HG03460 (cell line): ENCODE results near the gene CTAGE8.
"Not testable (repeated sequence)": the region's sequence is repeated elsewhere in the genome, so short reads cannot be mapped to it uniquely, and the experiment has no call there.

Source experiments
- ATAC-seq: cut with Tn5 transposase; IDR thresholded peaks from one replicate; pipeline ENCODE4 v1.9.1; 2021; ENCODE audit not compliant: unreplicated experiment

Gene CTAGE8, protein sequence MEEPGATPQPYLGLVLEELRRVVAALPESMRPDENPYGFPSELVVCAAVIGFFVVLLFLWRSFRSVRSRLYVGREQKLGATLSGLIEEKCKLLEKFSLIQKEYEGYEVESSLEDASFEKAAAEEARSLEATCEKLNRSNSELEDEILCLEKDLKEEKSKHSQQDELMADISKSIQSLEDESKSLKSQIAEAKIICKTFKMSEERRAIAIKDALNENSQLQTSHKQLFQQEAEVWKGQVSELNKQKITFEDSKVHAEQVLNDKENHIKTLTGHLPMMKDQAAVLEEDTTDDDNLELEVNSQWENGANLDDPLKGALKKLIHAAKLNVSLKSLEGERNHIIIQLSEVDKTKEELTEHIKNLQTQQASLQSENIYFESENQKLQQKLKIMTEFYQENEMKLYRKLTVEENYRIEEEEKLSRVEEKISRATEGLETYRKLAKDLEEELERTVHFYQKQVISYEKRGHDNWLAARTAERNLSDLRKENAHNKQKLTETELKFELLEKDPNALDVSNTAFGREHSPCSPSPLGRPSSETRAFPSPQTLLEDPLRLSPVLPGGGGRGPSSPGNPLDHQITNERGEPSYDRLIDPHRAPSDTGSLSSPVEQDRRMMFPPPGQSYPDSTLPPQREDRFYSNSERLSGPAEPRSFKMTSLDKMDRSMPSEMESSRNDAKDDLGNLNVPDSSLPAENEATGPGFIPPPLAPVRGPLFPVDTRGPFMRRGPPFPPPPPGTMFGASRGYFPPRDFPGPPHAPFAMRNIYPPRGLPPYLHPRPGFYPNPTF

DNA sequence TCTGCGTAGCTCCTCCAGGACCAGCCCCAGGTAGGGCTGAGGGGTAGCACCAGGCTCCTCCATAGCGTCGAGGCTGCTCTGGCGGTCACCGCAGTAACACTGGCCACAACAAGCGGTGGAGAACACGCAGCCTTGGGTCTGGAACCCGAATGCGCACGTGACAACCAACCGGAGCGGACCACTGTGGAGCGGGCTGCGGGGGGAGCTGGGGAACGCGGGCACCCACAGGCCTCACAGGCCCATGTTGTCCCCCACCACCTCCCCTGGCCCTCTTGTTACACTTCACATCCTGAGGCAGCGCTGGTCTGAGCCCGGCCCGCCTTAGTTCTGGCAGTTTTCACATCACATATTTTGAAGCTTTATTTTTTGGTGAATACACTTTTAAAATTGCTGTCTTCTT is at the start of gene CTAGE8:
Gene CTAGE8 (minus strand): TSS at position 101 of the 400 bp plus-strand sequence. CDS start 38 bp downstream, at position 63.
- not testable (repeated sequence) for ATAC-seq

DNA sequence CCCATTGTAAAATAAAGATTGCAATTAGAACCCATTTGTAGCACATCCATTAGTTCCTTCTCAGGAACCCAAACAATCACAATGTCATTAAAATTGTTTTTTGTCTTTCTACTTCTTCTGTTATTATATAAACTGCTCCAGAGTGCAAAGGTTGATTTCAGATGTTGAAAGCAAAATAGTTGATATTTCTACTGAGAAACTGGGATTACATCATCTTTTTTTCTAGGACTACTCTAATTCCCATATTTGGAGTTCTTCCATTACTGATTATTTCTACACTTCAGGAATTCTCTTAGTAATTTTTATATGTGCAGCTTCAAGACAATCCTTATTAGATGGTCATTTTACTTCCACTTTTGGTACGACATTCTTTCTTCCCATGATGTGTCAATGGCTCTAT is 48.4 kb upstream of the CTAGE8 start:
- not testable (repeated sequence) for ATAC-seq

DNA sequence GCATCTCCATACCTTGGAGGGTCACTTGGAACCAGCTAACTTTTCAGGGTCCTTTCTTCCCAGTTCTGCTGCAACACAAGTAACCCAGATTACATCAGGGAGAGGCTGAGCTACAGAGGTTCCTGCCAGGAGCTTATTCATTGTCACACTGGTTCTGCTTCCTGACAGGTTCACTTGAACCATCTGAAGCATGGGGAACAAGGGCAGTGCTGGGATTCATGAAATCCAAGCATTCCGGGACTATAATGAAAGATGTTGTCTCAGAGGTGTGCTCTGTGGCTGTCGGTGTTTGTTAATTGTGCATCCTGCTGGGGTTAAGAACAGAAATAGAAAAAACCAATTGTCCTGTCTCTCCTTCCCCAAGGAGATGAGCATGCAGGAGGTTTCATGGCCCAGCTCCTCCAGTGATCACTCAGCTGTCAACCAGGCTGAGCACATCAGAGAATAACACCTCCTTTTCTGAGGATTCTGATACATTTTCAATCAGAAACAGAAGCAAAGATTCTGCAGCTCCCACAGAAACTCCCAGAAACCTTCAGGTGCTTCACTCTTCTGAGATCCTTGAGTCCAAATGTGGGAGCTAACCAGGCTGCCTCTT is 42.9 kb upstream of the CTAGE8 start, which contains the start of gene OR2A1:
Gene OR2A1 (plus strand): TSS at position 548 of the 598 bp plus-strand sequence. CDS start 5,706 bp downstream, outside the sequence.
- not testable (repeated sequence) for ATAC-seq

DNA sequence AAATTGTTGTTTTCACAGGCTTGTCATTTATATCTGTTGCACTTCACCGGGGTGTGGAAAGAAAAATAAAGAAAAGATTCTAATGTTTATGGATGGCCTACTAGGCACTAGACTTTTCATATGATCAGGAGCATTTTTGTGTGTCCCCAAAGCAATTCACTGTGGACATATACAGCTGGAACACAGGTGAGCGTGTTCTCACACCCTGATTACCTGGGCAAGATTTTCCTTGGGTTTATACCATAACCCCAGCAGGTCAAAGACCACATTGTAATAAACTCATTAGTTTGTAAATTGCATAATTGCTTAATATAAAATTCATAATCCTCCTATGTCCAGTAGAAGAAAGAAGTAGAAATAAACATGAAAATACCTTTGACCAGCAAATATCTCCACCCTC is 42.1 kb upstream of the CTAGE8 start:
- ATAC-seq = not testable (repeated sequence)

DNA sequence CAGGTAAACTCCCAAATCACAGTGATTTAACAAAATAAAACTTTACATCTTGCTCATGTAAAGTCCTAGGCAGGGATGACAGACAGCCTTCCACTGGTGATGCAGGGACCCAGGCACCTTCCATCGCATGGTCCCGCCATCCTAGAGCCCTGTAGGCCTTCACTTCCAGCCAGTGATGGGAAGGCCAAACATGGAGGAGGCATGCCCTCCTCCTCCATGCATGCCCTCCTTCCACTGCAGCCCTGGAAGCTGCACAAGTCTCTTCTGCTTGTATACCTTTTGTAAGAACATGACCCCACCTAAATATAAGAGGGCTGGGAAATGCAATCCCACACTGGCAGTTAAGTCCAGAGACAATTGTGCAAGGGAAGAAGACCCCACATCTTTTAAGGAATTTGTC is 40.6 kb upstream of the CTAGE8 start:
- ATAC-seq = not testable (repeated sequence)

DNA sequence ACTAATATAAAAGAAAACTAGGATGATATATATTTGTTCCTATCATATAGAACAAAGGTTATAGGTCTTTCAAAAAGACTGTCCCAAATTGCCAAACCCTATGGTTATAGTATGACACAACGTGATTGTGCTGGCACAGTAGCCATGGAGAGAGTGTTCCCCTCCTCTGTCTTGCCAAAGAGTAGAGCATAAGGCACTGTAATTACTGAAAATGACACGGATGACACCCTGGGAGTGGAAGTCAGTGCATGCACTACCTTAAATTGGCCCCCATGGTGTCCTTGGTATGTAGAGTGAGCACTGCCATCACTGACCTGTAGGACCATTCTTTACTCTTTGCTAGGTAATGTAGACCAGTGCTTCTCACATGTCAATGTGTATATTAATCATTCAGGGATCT is 36.1 kb upstream of the CTAGE8 start:
- not testable (repeated sequence) for ATAC-seq

DNA sequence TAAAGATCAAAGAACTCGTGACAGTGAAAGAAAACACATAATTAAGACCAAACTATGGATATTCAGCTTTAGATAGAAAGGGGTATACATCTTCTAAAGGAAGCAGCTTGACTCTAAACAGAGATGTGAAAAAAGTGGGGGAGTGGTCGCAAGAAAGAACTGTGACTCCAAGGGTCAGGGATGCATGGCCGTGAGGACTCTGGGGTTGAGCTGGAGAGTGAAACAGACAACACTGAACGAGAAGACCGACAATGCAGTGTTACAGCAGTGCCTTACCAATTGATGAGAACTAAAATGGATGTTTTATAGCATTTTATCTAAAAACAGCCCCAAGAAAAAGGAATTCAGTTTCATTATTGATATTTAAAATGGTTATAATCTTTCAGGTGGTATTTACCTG is 34.5 kb upstream of the CTAGE8 start:
- not testable (repeated sequence) for ATAC-seq

DNA sequence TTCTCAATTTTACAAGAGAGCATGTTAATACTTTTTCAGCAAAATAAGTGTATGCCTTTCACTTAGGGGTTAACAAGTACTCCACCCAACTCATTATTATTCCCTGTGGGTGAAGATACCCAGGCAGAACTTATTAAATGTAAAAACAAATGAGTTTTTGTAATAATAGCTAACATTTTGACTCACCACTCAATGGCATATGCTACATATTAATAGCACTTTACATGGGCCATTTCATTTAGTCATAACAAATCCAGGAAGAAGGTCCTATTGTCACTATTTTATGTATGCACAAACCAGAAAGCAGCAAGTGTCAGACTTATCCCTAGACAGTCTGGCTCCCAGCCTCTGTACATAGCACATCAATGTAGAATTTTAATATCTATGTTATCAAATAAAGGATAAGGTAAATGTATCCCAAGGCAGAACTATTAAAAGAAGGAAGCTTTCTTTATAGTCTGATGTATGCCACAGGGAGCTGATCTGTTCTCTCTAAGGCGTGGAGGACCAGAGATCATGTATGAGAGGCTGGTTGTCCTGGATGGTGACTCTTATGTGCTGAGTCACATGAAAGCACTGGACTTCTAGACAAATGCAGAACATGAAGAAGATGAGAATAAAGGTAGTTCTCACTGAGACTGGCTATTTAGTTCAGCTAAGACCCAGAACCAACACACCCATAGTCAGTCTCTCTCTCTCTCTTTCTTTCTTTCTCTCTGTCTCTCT is 33.7 kb upstream of the CTAGE8 start:
- ATAC-seq = not testable (repeated sequence)

DNA sequence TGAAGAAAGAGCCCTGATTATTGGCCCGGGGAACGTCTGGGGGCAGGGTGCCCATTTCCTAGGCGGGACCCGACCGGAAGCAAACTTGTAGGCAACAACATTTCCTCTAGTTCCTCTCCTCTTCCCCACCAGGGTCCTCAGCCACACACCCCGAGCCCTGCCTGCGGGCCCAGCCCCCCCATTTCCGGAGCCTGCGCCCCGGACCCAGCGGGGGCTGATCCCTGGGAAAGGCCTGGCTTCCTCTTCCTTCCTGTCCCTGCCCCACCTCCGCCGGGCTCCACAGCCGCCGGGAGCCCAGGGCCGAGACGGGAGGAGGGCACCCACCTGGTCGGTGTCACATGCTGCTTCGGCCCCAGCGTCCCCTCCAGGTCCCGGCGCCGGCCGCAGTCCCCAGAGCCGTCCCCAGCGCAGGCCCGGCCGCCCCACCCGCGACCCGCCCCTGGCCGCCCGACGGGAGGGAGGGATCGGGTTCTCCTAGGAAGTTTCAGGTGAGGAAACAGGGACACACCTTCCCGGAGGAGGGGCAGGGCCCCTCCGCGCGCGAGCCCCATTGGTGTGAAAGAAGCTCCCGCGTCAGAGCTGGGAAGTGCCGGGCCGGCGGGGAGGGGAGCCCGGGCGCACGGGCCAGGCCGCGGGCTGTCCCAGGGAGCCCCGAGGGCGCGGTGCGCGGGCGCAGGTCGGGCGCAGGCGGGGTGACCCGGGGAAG is 24.9 kb upstream of the CTAGE8 start:
- ATAC-seq = peak; percentile 63

DNA sequence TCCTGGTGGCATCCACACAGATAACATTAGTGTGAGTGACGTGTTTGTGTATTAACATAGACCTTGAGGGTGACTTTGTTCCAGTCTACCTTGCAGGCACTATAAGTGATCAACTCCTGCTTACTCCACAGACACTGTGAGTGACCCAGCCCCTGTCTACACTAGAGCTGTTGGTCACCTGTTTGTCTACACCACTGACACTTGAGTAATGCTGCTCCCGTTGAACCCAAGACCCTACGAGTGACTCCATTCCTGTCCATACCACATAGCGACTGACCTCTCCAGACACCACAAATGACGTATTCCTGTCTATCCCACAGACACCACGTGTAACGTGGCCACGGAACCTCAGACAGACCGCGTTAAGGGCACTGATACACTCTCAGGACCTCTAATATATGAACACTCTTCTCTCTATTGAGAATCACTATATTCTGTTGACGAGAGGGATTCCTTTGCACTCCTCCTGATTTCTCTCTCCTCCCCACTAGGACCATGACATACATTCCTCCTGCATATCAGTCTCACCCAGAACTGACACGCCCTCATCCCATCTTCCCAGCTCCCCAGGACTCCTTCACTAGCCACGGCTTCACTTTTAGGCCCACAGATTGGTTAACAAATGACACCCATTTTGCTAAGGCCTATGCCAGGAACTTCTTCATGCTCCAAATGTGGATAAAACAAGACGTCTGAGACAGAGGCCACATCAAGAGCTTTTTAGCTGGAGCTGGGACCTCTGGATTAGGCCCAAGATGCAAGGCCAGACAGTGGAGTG is 23.5 kb upstream of the CTAGE8 start:
- ATAC-seq = not testable (repeated sequence)

DNA sequence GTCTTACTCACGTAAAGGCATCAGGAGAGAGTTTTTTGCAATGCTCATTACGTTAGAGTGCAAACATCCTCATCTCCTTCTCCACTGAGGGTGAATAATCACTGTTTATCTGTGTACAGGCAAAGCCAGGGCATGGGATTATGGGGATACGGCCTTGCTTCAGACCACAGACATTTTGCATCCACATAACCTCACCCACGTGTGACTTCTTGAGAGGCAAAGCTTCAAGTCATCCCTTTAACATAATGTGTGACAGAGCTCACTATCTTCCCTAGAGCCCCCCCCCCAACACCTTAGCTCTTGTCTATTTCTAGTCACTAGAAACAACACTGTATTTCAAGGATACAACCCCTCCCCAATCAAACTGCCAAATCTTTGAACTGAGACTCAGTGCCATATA is 22.5 kb upstream of the CTAGE8 start:
- not testable (repeated sequence) for ATAC-seq

DNA sequence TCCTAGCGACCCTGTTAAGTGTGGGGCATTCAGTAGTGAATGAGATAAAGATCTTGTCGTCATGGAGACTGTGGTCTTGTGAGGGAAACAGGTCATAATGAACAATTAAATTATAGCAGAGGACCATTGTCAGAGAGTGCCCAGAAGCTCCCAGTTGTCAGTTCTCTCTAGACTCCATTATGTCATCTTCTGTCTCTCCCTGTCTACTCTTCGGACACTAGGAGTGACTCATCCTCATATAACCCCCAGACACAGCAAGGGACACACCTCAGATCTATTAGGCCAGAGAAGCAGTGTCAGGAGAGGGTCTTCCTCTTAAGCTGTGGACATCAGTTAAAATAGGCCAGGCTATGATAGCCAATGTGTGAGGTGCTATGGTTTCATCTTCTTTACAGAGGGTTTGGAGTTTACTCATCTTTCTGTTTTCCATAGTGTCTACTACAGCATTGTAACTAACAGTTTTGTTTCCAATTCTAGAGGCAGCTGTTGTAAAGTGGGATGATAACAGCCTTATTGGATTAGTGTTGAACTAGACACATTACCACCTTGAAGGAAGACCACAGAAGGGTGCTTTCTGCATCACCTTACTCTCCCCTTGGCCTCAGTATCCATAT is 18.2 kb upstream of the CTAGE8 start:
- not testable (repeated sequence) for ATAC-seq

DNA sequence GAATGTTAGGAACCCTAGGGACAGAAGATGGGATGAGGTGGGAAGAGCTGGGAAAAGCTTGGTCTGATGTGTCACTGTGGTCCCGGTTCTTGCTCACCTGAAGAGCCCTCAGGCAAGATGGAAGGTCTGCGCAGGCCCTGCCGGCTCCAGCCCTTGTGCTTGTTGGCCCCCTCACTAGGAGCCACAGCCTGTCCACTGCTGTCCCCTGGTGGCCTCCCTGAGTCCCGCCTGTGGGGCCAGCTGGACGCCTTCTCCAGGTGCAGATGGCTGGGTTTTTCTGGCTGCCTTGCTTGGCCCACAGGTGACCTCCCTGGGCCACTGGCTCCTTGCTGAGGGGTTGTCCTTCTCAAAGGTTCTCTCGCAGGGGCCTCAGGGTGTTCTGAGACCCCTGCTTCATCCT is 14.6 kb upstream of the CTAGE8 start:
- ATAC-seq = not testable (repeated sequence)

DNA sequence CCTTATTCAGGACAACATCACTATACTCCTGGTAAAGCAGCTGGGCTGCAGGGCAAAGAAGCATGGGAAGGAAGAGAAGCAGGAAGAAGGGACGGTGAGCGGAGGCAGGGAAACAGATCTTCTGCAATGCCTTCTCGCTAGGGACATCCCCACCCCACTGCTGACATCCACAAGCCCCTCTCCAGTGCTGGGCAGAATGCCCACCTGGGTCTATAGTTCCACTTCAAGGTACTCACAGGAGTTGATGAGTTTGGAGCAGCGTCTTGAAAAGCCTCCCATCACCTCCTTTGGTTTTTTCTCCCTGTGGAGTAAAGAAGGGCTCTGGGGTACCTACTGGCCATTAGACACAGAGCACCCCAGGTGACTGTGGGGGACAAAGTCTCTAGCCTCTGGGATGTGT is 13.4 kb upstream of the CTAGE8 start:
- ATAC-seq = not testable (repeated sequence)

DNA sequence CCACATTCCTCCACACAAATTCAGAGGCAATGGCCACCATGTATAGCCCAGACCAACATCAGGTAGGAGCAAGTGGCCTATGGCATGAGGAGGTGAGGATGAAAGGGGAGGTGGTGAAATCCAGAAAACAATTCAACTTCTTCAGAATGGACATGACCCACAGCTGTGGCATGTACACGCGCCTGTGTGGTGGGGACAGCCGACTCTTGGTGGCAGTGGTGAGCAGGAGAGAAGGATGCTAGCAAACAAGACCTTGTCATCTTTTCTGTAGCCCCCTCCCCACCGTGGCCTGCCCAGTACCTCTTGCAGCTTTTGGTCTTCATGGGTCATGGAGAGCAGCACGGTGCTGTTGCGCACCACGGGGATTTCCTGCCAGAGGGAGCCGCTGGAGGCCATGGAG is 12.9 kb upstream of the CTAGE8 start:
- not testable (repeated sequence) for ATAC-seq

DNA sequence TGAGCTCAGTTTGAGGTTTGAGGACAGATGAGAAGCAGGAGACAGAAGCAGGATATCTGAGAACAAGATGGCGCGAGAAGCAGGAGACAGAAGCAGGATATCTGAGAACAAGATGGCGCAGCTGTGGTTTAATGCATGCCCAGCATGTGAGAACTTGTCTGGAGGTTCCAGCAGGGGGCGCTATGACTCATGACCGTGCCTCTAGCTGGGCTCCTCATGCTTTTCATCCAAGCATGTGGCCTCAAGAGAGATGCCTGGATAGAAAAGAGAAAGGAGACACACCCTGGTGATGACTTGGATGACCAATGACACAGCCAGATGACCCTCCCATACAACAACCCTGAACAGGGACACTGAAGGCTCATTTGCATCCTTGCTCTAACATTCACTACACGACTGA is 10.9 kb upstream of the CTAGE8 start:
- not testable (repeated sequence) for ATAC-seq

DNA sequence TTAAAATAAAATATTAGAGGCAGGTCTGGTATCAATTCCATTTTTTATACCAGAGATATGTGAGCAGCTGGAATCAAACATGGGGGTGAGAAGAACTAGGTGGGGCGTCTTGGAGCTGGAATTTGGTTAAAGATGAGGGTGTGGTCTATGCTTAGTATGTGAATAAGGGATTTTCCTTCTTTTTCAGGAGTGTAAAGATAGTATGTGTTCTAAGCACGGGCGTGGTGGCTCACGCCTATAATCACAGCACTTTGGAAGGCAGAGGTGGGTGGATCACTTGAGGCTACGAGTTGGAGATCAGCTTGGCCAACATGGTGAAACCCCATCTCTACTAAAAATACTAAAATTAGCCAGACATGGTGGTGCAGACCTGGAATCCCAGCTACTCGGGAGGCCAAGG is 6.2 kb upstream of the CTAGE8 start:
- not testable (repeated sequence) for ATAC-seq

DNA sequence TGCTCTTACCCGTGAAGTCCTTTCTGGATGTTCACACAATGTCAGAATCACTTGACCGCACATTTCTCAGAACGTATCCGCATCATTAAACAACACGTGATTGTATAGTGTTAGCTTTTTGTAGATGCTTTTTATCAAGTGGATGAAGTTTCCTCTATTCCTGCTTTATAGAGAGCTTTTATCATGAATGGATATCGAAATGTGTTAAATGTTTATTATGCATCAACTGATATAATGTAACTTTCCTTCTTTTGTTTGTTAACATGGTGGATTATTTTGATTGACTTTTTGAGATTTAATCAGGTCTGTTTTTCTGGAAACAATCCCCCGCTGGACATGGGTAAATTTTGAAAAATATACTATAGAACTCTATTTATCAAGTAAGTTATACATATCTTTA is 4.4 kb downstream of the CTAGE8 start, which contains the start of gene OR2A7:
Gene OR2A7 (minus strand): TSS at position 101 of the 400 bp plus-strand sequence. CDS start 5,164 bp downstream, outside the sequence.
- ATAC-seq = not testable (repeated sequence)

DNA sequence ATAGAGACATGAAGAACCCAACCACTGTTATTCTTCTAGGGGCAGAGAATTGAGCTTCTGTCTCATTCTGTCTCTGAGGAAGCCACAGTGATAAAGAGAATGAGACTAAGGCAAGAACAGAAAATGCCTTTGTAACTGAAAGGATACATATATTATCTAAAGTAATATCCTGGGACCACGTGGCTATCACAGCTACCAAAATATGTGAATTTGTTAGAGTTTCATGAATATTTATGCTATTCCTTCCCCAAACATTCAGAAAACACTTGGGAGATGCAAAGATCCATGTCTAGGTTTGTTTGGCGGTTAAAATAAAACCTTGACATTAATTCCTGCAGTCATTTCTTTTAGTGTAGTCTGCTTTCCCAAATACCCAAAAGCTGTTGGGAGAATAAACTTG is 7.0 kb downstream of the CTAGE8 start:
- not testable (repeated sequence) for ATAC-seq
